Adrenal gland (tissue), 12 donors: ENCODE data around the gene POLR3K. TPM values are rescaled to one million over a fixed set of nuclear protein-coding genes. Genes with fewer than 3 reads are reported as not detected.

Experiments used
- DNase-seq, 7 donors: peaks; one replicate each; pipeline ENCODE4 v3.0.0-alpha.2; 2019 to 2020
- H3K27ac ChIP-seq, 5 donors: fragments of 200-600 bp; sonication (generic) in 4 of 5; 1 replicate in 3 of 5; 2 replicates in 2 of 5; pipeline versions ENCODE4 v1.5.1 to v1.8.0; 2016 to 2020; ENCODE audit warnings: mild to moderate bottlenecking in 1 of 5
- H3K27me3 ChIP-seq: fragments of 200-600 bp; 2 replicates; pipeline ENCODE4 v1.8.0; 2021
- H3K36me3 ChIP-seq, 2 donors: fragments of 200-600 bp; replicated peaks in 1 of 2; 1 replicate in 1 of 2; 2 replicates in 1 of 2; pipeline versions ENCODE4 v1.5.1 to v1.8.0; 2018 to 2022
- H3K4me1 ChIP-seq, 2 donors: fragments of 200-600 bp; replicated peaks in 1 of 2; 1 replicate in 1 of 2; 2 replicates in 1 of 2; pipeline versions ENCODE4 v1.5.1 to v1.8.0; 2018 to 2021
- H3K4me3 ChIP-seq, 4 donors: fragments of 200-600 bp; sonication (generic) in 3 of 4; one replicate each; pipeline ENCODE4 v1.5.1; 2016 to 2018
- H3K9me3 ChIP-seq, 3 donors: fragments of 200-600 bp; sonication (generic) in 1 of 3; replicated peaks in 1 of 3; 1 replicate in 2 of 3; 2 replicates in 1 of 3; pipeline versions ENCODE4 v1.5.1 to v1.8.0; 2016 to 2021
- CTCF ChIP-seq, 6 experiments: fragments of 450-650 bp in 4 of 6; fragments of 200-600 bp in 2 of 6; sonication (generic) in 1 of 6; IDR thresholded peaks; 1 replicate in 5 of 6; 2 replicates in 1 of 6; pipeline versions ENCODE4 v1.5.1 to v1.8.0; 2016 to 2021; ENCODE audit warnings: antibody characterized with exemption in 6 of 6, mild to moderate bottlenecking in 2 of 6, moderate library complexity in 1 of 6
- POLR2A ChIP-seq, 2 donors: fragments of 450-650 bp; IDR thresholded peaks; one replicate each; pipeline ENCODE4 v1.6.1; 2017; ENCODE audit warnings: antibody characterized with exemption in 2 of 2, mild to moderate bottlenecking in 2 of 2, moderate library complexity in 1 of 2
- WGBS, 4 donors: extraction: QIAGEN DNeasy Blood & Tissue Kit in 2 of 4; methylation state at CpG; one replicate each; pipeline versions ENCODE4 v1.1.5 to v1.1.7; 2013 to 2017; 5-methylcytosine and 5-hydroxymethylcytosine counted together
- intact Hi-C, 2 donors: fragments of 100-400 bp; cut with DNase I; formaldehyde crosslinking; loops; one replicate each; pipeline versions ENCODE4 v1.14.1 to v1.15.0; 2022 to 2023
- polyA plus RNA-seq, 3 donors: library from polyadenylated mRNA; stranded (reverse); fragments of 200-250 nt in 2 of 3; fragments of 350-450 nt in 1 of 3; fragmentation: Illumina TruSeq in 1 of 3; extraction: RNeasy Lipid Tissue Mini Kit (QIAGEN cat#74804) in 1 of 3; gene quantifications; one replicate each; pipeline ENCODE4 v1.2.3, GENCODE V29; 2013 to 2014
- total RNA-seq, 9 donors: library from RNA; depleted of rRNA in 4 of 9; stranded (reverse); fragments of >200 nt in 4 of 9; fragments of 120-200 nt in 1 of 9; fragmentation: NEBNext Ultra II Directional in 1 of 9; extraction: Animal tissue kit (Norgen Biotek cat#: 25700) in 1 of 9; gene quantifications; one replicate each; pipeline versions ENCODE4 v1.1.0 to v1.2.4, GENCODE V29; 2013 to 2023
- donor health status: healthy with polysubstance abuse.
- donor health status: Bipolar disorder and iron deficiency.
- donor health status: DM: yes; HTN: yes; CAD: no.
- donor health status: DM: no; HTN: no; CAD: no.
- donor health status: DM: no; HTN: no; CAD: no.
- donor health status: DM: yes; HTN: yes; CAD: no.

The POLR3K gene
- total and polyA plus RNA-seq, 12 donors = 3.6 to 21.4 (median 8.6) TPM

DNA sequence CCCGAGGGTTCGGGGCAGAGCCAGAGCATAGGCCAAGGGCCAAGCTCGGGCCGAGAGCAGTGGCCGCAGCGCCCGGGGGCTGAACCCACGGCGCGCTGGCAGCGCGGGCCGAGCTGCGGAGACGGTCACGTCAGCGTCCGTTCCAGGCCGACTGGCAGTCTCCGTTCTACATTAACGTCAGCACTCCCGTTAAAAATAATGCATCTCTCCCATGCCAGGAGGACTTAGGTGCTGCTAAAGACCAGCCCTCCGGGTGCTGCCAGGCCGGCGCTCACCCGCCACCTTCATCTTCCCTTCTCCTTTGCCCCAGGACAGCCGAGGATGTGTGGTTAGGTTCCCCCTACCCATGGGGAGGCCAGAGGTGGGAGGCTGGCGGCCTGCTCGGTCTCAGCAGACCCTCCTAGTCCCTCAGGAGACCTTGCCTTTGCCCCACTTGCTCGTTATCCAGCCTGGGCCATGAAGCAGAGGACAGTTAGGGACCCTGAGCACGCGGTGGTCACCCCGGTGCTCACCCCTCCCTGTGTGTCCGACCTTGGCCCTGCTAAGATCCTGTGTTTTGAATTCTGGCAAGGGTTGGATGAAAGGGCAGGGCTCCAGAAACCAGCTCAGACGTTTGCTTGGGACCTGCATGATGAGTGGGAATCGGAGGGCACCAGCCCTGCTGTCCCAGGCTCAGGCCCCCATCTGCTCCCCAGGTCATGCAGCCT lies 25.2 kb upstream of the POLR3K start:
- peaks cover 0 to 11% of the 10 kb centered on the region in 2 donors for H3K36me3 ChIP-seq
- 0 to 5% (median 3%) methylated on average over 3 to 36 of the region's 36 CpGs for WGBS, 4 donors
- TF ChIP-seq CTCF (IDR thresholded peaks at IDR 0.05) (no peak), POLR2A (IDR thresholded peaks at IDR 0.05) (no peak)
- no peaks in the 10 kb centered on the region for H3K27me3 ChIP-seq
- H3K27ac ChIP-seq = peak overlapping the region; percentile 81 to 98 (median 91)
- H3K4me3 ChIP-seq = peak overlapping the region; percentile 44 to 98 (median 72)
- intact Hi-C loops = no loop called here
- H3K4me1 ChIP-seq = peaks cover 37 to 40% of the 10 kb centered on the region in 2 donors
- peak in 6 of 7 donors; percentile 60 to 84 (median 72) for DNase-seq
- no peaks in the 10 kb centered on the region for H3K9me3 ChIP-seq

DNA sequence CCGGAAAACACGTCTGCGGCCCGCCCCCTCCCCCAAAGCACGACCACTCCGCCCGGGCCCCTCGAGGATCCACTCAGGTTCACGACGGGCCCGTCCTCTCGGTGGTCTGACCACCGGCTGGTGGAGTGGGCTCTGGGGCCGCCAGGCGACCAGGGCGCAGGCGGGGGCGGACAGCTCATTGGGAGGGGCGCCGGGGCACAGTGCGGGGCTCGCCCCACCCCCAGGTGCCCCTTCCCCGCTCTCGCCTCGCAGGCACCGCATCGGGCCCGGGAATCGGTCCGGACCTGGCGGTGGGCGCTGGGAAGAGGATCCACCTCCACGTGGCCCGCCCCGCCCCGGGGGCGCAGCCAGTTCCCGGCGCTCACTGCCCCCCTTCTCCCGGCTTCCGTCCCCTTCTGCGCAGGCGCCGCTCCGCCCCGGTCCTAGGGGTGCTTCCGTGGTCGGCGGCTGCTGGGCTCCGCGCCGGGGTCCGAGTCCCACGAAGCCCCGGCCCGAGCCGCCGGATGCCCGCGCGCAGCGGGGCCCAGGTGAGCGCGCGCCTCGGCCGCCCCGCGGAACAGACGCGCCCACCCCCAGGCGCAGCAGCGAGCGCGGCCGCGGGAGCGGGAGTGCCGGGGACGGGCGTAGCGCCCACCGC lies 24.5 kb upstream of the POLR3K start, which contains the start of gene MPG:
Gene MPG (plus strand): TSS at position 419 of the 637 bp plus-strand sequence. CDS start 85 bp downstream, at position 504.
- DNase-seq = peak; percentile 75 to 89 (median 83)
- H3K27ac ChIP-seq = peak within 1 kb of the TSS; percentile 81 to 98 (median 91)
- H3K4me1 ChIP-seq = peaks cover 37 to 41% of the 10 kb centered on the region in 2 donors
- H3K4me3 ChIP-seq = peak within 1 kb of the TSS; percentile 44 to 98 (median 72)
- H3K9me3 ChIP-seq = no peaks in the 10 kb centered on the region
- intact Hi-C loops = no loop called here
- peaks cover 0 to 11% of the 10 kb centered on the region in 2 donors for H3K36me3 ChIP-seq
- WGBS, 4 donors = 0 to 5% (median 1%) methylated on average over 8 to 83 of the region's 83 CpGs; no CpG with 5 or more reads in 1 of the 4 donors
- TF ChIP-seq CTCF (IDR thresholded peaks at IDR 0.05) = no peak
- peak; percentile 70 to 73 for TF ChIP-seq POLR2A (IDR thresholded peaks at IDR 0.05)
- no peaks in the 10 kb centered on the region for H3K27me3 ChIP-seq

- no peaks in the 10 kb centered on the region for H3K9me3 ChIP-seq
- peak overlapping the region in 4 of 5 donors; percentile 81 to 98 (median 90) for H3K27ac ChIP-seq
- intact Hi-C loops = no loop called here
- TF ChIP-seq CTCF (IDR thresholded peaks at IDR 0.05) = no peak
- TF ChIP-seq POLR2A (IDR thresholded peaks at IDR 0.05) = no peak
- peaks cover 0 to 11% of the 10 kb centered on the region in 2 donors for H3K36me3 ChIP-seq
- peaks cover 41 to 46% of the 10 kb centered on the region in 2 donors for H3K4me1 ChIP-seq
- DNase-seq = peak in 3 of 7 donors; percentile 41 to 60 (median 49)
- H3K27me3 ChIP-seq = no peaks in the 10 kb centered on the region
- 34 to 80% (median 51%) methylated on average over 1 to 31 of the region's 31 CpGs for WGBS, 4 donors
- H3K4me3 ChIP-seq = peak overlapping the region in 3 of 4 donors; percentile 35 to 98 (median 67)
Measured at GRCh38 chr16:77273-77806, 23.9 kb upstream of the POLR3K start.
